ENCODE data around the gene PDC.
"Not testable (repeated sequence)": the region's sequence is repeated elsewhere in the genome, so short reads cannot be mapped to it uniquely, and the experiment has no call there.

PDC gene

GRCh38 chr1:186465491-186465890 lies 4.6 kb upstream of the PDC start:
- not testable (repeated sequence) for H3K27me3 ChIP-seq (replicated peaks; ENCODE audit: control insufficient read depth, insufficient read depth, low read length); H3K9me3 ChIP-seq (ENCODE audit: control insufficient read depth, low read length); H3K36me3 ChIP-seq (ENCODE audit: control insufficient read depth, insufficient read depth, low read length, severe bottlenecking)
- peak; percentile 25 for DNase-seq (ENCODE audit: low read depth)
- Histone ChIP-seq H3K4me3 (ENCODE audit: low read length) (peak overlapping the region; percentile 46), H3K4me1 (ENCODE audit: control insufficient read depth, insufficient read depth, low read length) (peaks cover 12% of the 10 kb centered on the region), H3K9ac (ENCODE audit: low read length) (peak overlapping the region; percentile 7)

- DNase-seq (ENCODE audit: low read depth) = no peak
- peaks cover 12% of the 10 kb centered on the region for H3K4me1 ChIP-seq (ENCODE audit: control insufficient read depth, insufficient read depth, low read length)
- no peak overlapping the region for H3K4me3 ChIP-seq (ENCODE audit: low read length)
- no peaks in the 10 kb centered on the region for H3K9me3 ChIP-seq (ENCODE audit: control insufficient read depth, low read length)
- no peak overlapping the region for H3K9ac ChIP-seq (ENCODE audit: low read length)
- H3K36me3 ChIP-seq (ENCODE audit: control insufficient read depth, insufficient read depth, low read length, severe bottlenecking) = no peaks in the 10 kb centered on the region
- H3K27me3 ChIP-seq (replicated peaks; ENCODE audit: control insufficient read depth, insufficient read depth, low read length) = no peaks in the 10 kb centered on the region
Observed at GRCh38 chr1:186463926-186464325, 3.0 kb upstream of the PDC start.

- no peaks in the 10 kb centered on the region for H3K36me3 ChIP-seq (ENCODE audit: control insufficient read depth, insufficient read depth, low read length, severe bottlenecking)
- DNase-seq (ENCODE audit: low read depth) = no peak
- H3K4me1 ChIP-seq (ENCODE audit: control insufficient read depth, insufficient read depth, low read length) = peaks cover 12% of the 10 kb centered on the region
- H3K27me3 ChIP-seq (replicated peaks; ENCODE audit: control insufficient read depth, insufficient read depth, low read length) = no peaks in the 10 kb centered on the region
- no peak overlapping the region for H3K4me3 ChIP-seq (ENCODE audit: low read length)
- no peaks in the 10 kb centered on the region for H3K9me3 ChIP-seq (ENCODE audit: control insufficient read depth, low read length)
- H3K9ac ChIP-seq (ENCODE audit: low read length) = no peak overlapping the region
Observed at GRCh38 chr1:186463511-186463910, 2.6 kb upstream of the PDC start.

GRCh38 chr1:186459161-186459560 lies 1.8 kb downstream of the PDC start:
- not testable (repeated sequence) for DNase-seq (ENCODE audit: low read depth)

GRCh38 chr1:186456729-186457255 lies 4.1 kb downstream of the PDC start:
- Histone ChIP-seq H3K4me3 (ENCODE audit: low read length) (no peak overlapping the region), H3K4me1 (ENCODE audit: control insufficient read depth, insufficient read depth, low read length) (no peaks in the 10 kb centered on the region), H3K9ac (ENCODE audit: low read length) (no peak overlapping the region), H3K36me3 (ENCODE audit: control insufficient read depth, insufficient read depth, low read length, severe bottlenecking) (no peaks in the 10 kb centered on the region), H3K27me3 (replicated peaks; ENCODE audit: control insufficient read depth, insufficient read depth, low read length) (no peaks in the 10 kb centered on the region), H3K9me3 (ENCODE audit: control insufficient read depth, low read length) (no peaks in the 10 kb centered on the region)
- DNase-seq (ENCODE audit: low read depth) = no peak

More at GRCh38 chr1:186459161-186459560, 1.8 kb downstream of the PDC start:
- not testable (repeated sequence) for H3K27me3 ChIP-seq (replicated peaks; ENCODE audit: control insufficient read depth, insufficient read depth, low read length); H3K36me3 ChIP-seq (ENCODE audit: control insufficient read depth, insufficient read depth, low read length, severe bottlenecking); H3K9me3 ChIP-seq (ENCODE audit: control insufficient read depth, low read length); H3K9ac ChIP-seq (ENCODE audit: low read length); H3K4me3 ChIP-seq (ENCODE audit: low read length); H3K4me1 ChIP-seq (ENCODE audit: control insufficient read depth, insufficient read depth, low read length)

- H3K4me3 ChIP-seq (ENCODE audit: low read length) = no peak overlapping the region
- no peak for DNase-seq (ENCODE audit: low read depth)
- H3K9ac ChIP-seq (ENCODE audit: low read length) = no peak overlapping the region
- no peaks in the 10 kb centered on the region for H3K4me1 ChIP-seq (ENCODE audit: control insufficient read depth, insufficient read depth, low read length)
- H3K36me3 ChIP-seq (ENCODE audit: control insufficient read depth, insufficient read depth, low read length, severe bottlenecking) = no peaks in the 10 kb centered on the region
- H3K27me3 ChIP-seq (replicated peaks; ENCODE audit: control insufficient read depth, insufficient read depth, low read length) = no peaks in the 10 kb centered on the region
- no peaks in the 10 kb centered on the region for H3K9me3 ChIP-seq (ENCODE audit: control insufficient read depth, low read length)
Observed at GRCh38 chr1:186454981-186455380, 5.9 kb downstream of the PDC start.

GRCh38 chr1:186446152-186446551 lies 14.8 kb downstream of the PDC start:
- no peaks in the 10 kb centered on the region for H3K27me3 ChIP-seq (replicated peaks; ENCODE audit: control insufficient read depth, insufficient read depth, low read length)
- H3K36me3 ChIP-seq (ENCODE audit: control insufficient read depth, insufficient read depth, low read length, severe bottlenecking) = no peaks in the 10 kb centered on the region
- no peak overlapping the region for H3K9ac ChIP-seq (ENCODE audit: low read length)
- H3K4me3 ChIP-seq (ENCODE audit: low read length) = no peak overlapping the region
- H3K4me1 ChIP-seq (ENCODE audit: control insufficient read depth, insufficient read depth, low read length) = peaks cover 10% of the 10 kb centered on the region
- DNase-seq (ENCODE audit: low read depth) = no peak
- no peaks in the 10 kb centered on the region for H3K9me3 ChIP-seq (ENCODE audit: control insufficient read depth, low read length)

GRCh38 chr1:186443638-186444037 lies 17.3 kb downstream of the PDC start:
- H3K4me1 ChIP-seq (ENCODE audit: control insufficient read depth, insufficient read depth, low read length) = peaks cover 10% of the 10 kb centered on the region
- no peak overlapping the region for H3K9ac ChIP-seq (ENCODE audit: low read length)
- no peak for DNase-seq (ENCODE audit: low read depth)
- H3K4me3 ChIP-seq (ENCODE audit: low read length) = no peak overlapping the region
- H3K36me3 ChIP-seq (ENCODE audit: control insufficient read depth, insufficient read depth, low read length, severe bottlenecking) = no peaks in the 10 kb centered on the region
- no peaks in the 10 kb centered on the region for H3K9me3 ChIP-seq (ENCODE audit: control insufficient read depth, low read length)
- no peaks in the 10 kb centered on the region for H3K27me3 ChIP-seq (replicated peaks; ENCODE audit: control insufficient read depth, insufficient read depth, low read length)

GRCh38 chr1:186442651-186443375 lies 18.1 kb downstream of the PDC start:
- no peaks in the 10 kb centered on the region for H3K36me3 ChIP-seq (ENCODE audit: control insufficient read depth, insufficient read depth, low read length, severe bottlenecking)
- H3K27me3 ChIP-seq (replicated peaks; ENCODE audit: control insufficient read depth, insufficient read depth, low read length) = no peaks in the 10 kb centered on the region
- H3K9ac ChIP-seq (ENCODE audit: low read length) = no peak overlapping the region
- peaks cover 10% of the 10 kb centered on the region for H3K4me1 ChIP-seq (ENCODE audit: control insufficient read depth, insufficient read depth, low read length)
- H3K4me3 ChIP-seq (ENCODE audit: low read length) = no peak overlapping the region
- no peaks in the 10 kb centered on the region for H3K9me3 ChIP-seq (ENCODE audit: control insufficient read depth, low read length)
- peak; percentile 56 for DNase-seq (ENCODE audit: low read depth)

GRCh38 chr1:186440584-186440983 lies 20.3 kb downstream of the PDC start:
- no peak for DNase-seq (ENCODE audit: low read depth)
- Histone ChIP-seq H3K36me3 (ENCODE audit: control insufficient read depth, insufficient read depth, low read length, severe bottlenecking) (no peaks in the 10 kb centered on the region), H3K9ac (ENCODE audit: low read length) (no peak overlapping the region), H3K9me3 (ENCODE audit: control insufficient read depth, low read length) (no peaks in the 10 kb centered on the region), H3K4me1 (ENCODE audit: control insufficient read depth, insufficient read depth, low read length) (peaks cover 10% of the 10 kb centered on the region), H3K4me3 (ENCODE audit: low read length) (no peak overlapping the region), H3K27me3 (replicated peaks; ENCODE audit: control insufficient read depth, insufficient read depth, low read length) (no peaks in the 10 kb centered on the region)

GRCh38 chr1:186438567-186438966 lies 22.3 kb downstream of the PDC start:
- no peak for DNase-seq (ENCODE audit: low read depth)
- H3K27me3 ChIP-seq (replicated peaks; ENCODE audit: control insufficient read depth, insufficient read depth, low read length) = no peaks in the 10 kb centered on the region
- H3K36me3 ChIP-seq (ENCODE audit: control insufficient read depth, insufficient read depth, low read length, severe bottlenecking) = no peaks in the 10 kb centered on the region
- H3K9ac ChIP-seq (ENCODE audit: low read length) = no peak overlapping the region
- no peak overlapping the region for H3K4me3 ChIP-seq (ENCODE audit: low read length)
- no peaks in the 10 kb centered on the region for H3K9me3 ChIP-seq (ENCODE audit: control insufficient read depth, low read length)
- peaks cover 10% of the 10 kb centered on the region for H3K4me1 ChIP-seq (ENCODE audit: control insufficient read depth, insufficient read depth, low read length)

- no peak overlapping the region for H3K4me3 ChIP-seq (ENCODE audit: low read length)
- no peaks in the 10 kb centered on the region for H3K27me3 ChIP-seq (replicated peaks; ENCODE audit: control insufficient read depth, insufficient read depth, low read length)
- no peaks in the 10 kb centered on the region for H3K4me1 ChIP-seq (ENCODE audit: control insufficient read depth, insufficient read depth, low read length)
- no peaks in the 10 kb centered on the region for H3K36me3 ChIP-seq (ENCODE audit: control insufficient read depth, insufficient read depth, low read length, severe bottlenecking)
- no peaks in the 10 kb centered on the region for H3K9me3 ChIP-seq (ENCODE audit: control insufficient read depth, low read length)
- H3K9ac ChIP-seq (ENCODE audit: low read length) = no peak overlapping the region
- DNase-seq (ENCODE audit: low read depth) = no peak
Observed at GRCh38 chr1:186435336-186435735, 25.6 kb downstream of the PDC start.

Measured in adipocyte (in vitro differentiated cells).